Ovary (tissue), 9 donors: ENCODE measurements around the gene UGT1A4. TPM values are rescaled to one million over a fixed set of nuclear protein-coding genes. Genes with fewer than 3 reads are reported as not detected.

ENCODE experiments used
- DNase-seq, 5 donors: peaks; one replicate each; pipeline ENCODE4 v3.0.0-alpha.2; 2019 to 2020
- H3K27ac ChIP-seq, 2 donors: fragments of 200-600 bp; one replicate each; pipeline versions ENCODE4 v1.5.1 to v1.8.0; 2019 to 2022
- H3K27me3 ChIP-seq: fragments of 200-600 bp; one replicate; pipeline ENCODE4 v1.8.0; 2022
- H3K36me3 ChIP-seq: fragments of 200-600 bp; sonication (generic); one replicate; pipeline ENCODE4 v1.5.1; 2019
- H3K4me1 ChIP-seq: one replicate; pipeline ENCODE4 v1.8.1; 2013; ENCODE audit warnings: mild to moderate bottlenecking, moderate library complexity; ENCODE audit not compliant: insufficient read depth
- H3K4me3 ChIP-seq: fragments of 200-600 bp; sonication (generic); one replicate; pipeline ENCODE4 v1.5.1; 2017
- H3K9me3 ChIP-seq, 2 donors: fragments of 200-600 bp in 1 of 2; sonication (generic) in 1 of 2; one replicate each; pipeline versions ENCODE4 v1.5.1 to v1.8.1; 2013 to 2019; ENCODE audit warnings: mild to moderate bottlenecking in 1 of 2, moderate library complexity in 1 of 2
- EP300 ChIP-seq: sonication (generic); formaldehyde crosslinking; IDR thresholded peaks from one replicate; pipeline ENCODE4 v1.6.1; 2017; ENCODE audit warnings: antibody characterized with exemption
- POLR2A ChIP-seq: fragments of 450-650 bp; IDR thresholded peaks from one replicate; pipeline ENCODE4 v1.6.1; 2017; ENCODE audit warnings: antibody characterized with exemption, mild to moderate bottlenecking, moderate library complexity
- WGBS, 3 donors: extraction: QIAGEN DNeasy Blood & Tissue Kit in 1 of 3; methylation state at CpG; one replicate each; pipeline versions ENCODE4 v1.1.5 to v1.1.7; 2013 to 2017; 5-methylcytosine and 5-hydroxymethylcytosine counted together
- intact Hi-C, 4 donors: fragments of 100-400 bp; cut with DNase I; formaldehyde crosslinking; loops; one replicate each; pipeline versions ENCODE4 v1.11.0 to v1.15.1; 2022 to 2023
- polyA plus RNA-seq, 2 donors: library from polyadenylated mRNA; stranded (reverse); fragments of 200-250 nt in 1 of 2; fragments of 350-450 nt in 1 of 2; fragmentation: Illumina TruSeq in 1 of 2; extraction: RNeasy Lipid Tissue Mini Kit (QIAGEN cat#74804) in 1 of 2; gene quantifications; one replicate each; pipeline ENCODE4 v1.2.3, GENCODE V29; 2013 to 2014
- total RNA-seq, 7 donors: library from RNA; depleted of rRNA in 2 of 7; stranded (reverse); fragments of >200 nt in 2 of 7; fragmentation: NEBNext Ultra II Directional in 3 of 7; extraction: Animal tissue kit (Norgen Biotek cat#: 25700) in 3 of 7; gene quantifications; one replicate each; pipeline versions ENCODE4 v1.1.0 to v1.2.4, GENCODE V29; 2016 to 2023
- TF ChIP-seq, protein P1 (sequence below), 3 donors: fragments of 450-650 bp in 2 of 3; fragments of 200-600 bp in 1 of 3; IDR thresholded peaks; one replicate each; pipeline versions ENCODE4 v1.5.1 to v1.8.0; 2016 to 2022; ENCODE audit warnings: antibody characterized with exemption in 3 of 3, mild to moderate bottlenecking in 1 of 3
- donor health status: DM: no; HTN: no; CAD: no; lungs with moderate emphysema.
- donor health status: DM: no; HTN: no; CAD: no.
- donor health status: Bipolar disorder and iron deficiency.
- donor health status: DM: yes; HTN: yes; CAD: no.
- donor health status: DM: no; HTN: no; CAD: no.
- donor health status: DM: yes; HTN: yes; CAD: no.

Gene UGT1A4
- total and polyA plus RNA-seq, 9 donors, result 0.11 to 0.36 TPM; not detected in 7

DNA sequence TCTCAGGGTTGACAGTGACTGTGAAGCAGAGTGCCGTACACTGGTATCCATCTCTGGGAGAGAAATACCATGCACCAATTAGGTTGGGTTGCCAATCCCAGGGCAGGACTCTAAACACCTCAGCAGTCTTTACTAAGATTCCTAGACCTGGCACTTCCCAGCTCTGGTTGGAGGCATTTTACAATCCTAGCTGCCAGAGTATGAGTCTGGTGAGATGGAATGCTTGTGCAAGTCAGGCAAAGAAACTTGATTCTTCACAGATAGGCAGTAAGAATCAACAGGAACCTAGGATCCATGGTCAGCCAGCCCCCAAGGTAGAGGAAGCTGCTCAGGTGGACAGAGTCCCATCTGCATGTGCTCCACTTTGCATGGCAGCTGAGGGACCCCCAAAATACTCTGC is 11.8 kb upstream of the UGT1A4 start:
- Histone ChIP-seq H3K27me3 (no peaks in the 10 kb centered on the region), H3K4me3 (no peak overlapping the region), H3K9me3 (no peaks in the 10 kb centered on the region), H3K27ac (no peak overlapping the region), H3K36me3 (no peaks in the 10 kb centered on the region), H3K4me1 (no peaks in the 10 kb centered on the region)
- intact Hi-C loops, result no loop called here
- DNase-seq, result no peak
- 50 to 89% (median 83%) methylated on average over 1 of the region's 1 CpG for WGBS, 3 donors
- no peak for TF ChIP-seq POLR2A

DNA sequence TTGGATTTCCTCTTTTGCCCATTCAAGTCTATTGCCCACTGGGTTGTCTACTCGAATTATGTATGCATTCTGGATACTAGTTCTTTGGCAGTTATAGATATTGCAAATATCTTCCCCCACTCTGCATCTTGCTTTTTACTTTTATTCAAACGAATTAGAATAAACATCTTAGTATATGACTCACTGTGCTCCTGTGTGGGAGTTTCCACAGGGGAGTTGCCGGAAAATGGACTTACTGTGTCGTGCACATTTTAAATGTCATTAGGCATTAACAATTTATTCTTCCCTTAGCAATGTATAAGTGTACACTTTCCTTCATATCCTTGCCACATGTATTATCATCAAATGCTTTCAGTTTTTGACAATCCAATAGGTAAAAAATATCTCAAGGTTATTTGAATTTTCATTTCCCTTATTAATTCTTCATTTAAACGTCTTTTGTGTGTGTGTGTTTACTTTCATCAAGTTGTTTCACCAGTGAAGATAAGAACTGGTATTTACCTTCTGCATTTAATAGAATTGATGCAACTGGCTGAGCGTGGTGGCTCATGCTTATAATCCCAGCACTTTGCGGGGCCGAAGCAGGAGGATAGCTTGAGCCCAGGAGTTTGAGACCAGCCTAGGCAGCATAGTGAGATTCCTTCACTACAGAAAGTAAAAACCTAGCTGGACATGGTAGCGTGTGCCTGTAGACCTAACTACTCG is 10.4 kb upstream of the UGT1A4 start:
- TF ChIP-seq, protein P1, sequence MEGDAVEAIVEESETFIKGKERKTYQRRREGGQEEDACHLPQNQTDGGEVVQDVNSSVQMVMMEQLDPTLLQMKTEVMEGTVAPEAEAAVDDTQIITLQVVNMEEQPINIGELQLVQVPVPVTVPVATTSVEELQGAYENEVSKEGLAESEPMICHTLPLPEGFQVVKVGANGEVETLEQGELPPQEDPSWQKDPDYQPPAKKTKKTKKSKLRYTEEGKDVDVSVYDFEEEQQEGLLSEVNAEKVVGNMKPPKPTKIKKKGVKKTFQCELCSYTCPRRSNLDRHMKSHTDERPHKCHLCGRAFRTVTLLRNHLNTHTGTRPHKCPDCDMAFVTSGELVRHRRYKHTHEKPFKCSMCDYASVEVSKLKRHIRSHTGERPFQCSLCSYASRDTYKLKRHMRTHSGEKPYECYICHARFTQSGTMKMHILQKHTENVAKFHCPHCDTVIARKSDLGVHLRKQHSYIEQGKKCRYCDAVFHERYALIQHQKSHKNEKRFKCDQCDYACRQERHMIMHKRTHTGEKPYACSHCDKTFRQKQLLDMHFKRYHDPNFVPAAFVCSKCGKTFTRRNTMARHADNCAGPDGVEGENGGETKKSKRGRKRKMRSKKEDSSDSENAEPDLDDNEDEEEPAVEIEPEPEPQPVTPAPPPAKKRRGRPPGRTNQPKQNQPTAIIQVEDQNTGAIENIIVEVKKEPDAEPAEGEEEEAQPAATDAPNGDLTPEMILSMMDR (IDR thresholded peaks at IDR 0.05), result no peak
- TF ChIP-seq POLR2A (no peak), EP300 (no peak)
- H3K36me3 ChIP-seq, result no peaks in the 10 kb centered on the region
- DNase-seq, result no peak
- no peak overlapping the region for H3K4me3 ChIP-seq
- no peaks in the 10 kb centered on the region for H3K9me3 ChIP-seq
- WGBS, 3 donors, result 40 to 50% (median 48%) methylated on average over 10 of the region's 10 CpGs
- intact Hi-C loops, result no loop called here
- H3K4me1 ChIP-seq, result no peaks in the 10 kb centered on the region
- H3K27ac ChIP-seq, result no peak overlapping the region
- H3K27me3 ChIP-seq, result no peaks in the 10 kb centered on the region

DNA sequence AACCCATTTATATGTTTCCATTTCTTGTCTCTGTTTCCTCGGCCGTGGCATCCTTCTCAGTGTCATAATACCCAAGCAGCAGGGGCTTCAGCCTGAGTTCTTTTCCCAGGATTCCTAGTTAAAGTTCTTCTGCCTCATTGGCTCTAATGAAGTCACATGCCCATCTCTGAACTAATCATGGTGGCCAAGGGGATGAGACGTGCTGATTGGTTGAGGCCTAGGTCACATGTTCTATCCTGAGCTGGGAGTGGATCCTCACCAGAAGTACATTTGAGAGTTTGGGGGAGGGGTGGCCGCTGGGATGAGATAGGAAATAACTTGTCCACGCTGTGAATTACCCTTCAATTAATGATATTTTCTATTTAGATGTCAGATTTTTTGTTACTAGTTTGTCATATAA is 9.6 kb upstream of the UGT1A4 start:
- intact Hi-C loops, result no loop called here
- Histone ChIP-seq H3K27ac (no peak overlapping the region), H3K27me3 (no peaks in the 10 kb centered on the region), H3K4me1 (no peaks in the 10 kb centered on the region), H3K36me3 (no peaks in the 10 kb centered on the region), H3K9me3 (no peaks in the 10 kb centered on the region), H3K4me3 (no peak overlapping the region)
- TF ChIP-seq POLR2A, result no peak
- TF ChIP-seq, protein P1 (IDR thresholded peaks at IDR 0.05), result no peak
- TF ChIP-seq EP300, result no peak
- 70 to 87% (median 78%) methylated on average over 5 of the region's 5 CpGs for WGBS, 3 donors
- DNase-seq, result no peak

DNA sequence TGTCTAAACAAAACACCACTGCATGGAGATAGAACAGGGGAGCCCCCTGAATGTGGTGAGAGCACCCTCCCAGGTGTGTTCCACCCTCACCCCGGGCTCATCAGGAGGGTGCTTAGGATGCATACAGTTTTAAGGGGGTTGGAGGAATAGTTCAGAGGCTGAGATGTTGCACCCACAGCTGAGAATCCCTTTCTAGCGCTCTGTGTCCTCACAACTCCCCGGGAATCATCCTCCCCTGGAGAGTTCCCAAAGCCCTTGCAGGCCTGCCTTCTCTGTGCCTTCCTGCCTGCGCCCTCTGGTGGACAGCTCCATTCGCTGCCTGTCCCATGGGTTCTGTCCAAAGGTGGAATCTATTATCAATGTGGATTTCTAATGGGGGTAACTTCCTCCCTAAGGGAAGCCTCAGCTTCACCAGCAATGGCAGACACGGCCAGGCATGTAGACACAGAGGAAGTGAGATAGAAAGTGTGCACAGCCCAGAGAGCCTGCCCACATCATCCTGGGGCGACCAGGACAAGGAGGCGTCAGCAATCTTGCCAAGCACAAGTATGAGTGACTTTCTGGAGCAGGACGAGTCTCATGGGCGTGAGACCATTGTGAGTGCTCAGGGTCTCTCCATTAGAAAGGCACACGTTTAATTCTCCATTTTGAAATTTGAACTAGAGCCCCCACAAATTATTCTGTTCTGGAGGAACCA is 7.1 kb upstream of the UGT1A4 start:
- 35 to 39% (median 39%) methylated on average over 11 of the region's 11 CpGs for WGBS, 3 donors
- DNase-seq, result peak; percentile 23 to 71 (median 27)
- no peaks in the 10 kb centered on the region for H3K36me3 ChIP-seq
- TF ChIP-seq EP300, result no peak
- TF ChIP-seq, protein P1 (IDR thresholded peaks at IDR 0.05), result no peak
- TF ChIP-seq POLR2A, result no peak
- intact Hi-C loops, result no loop called here
- no peaks in the 10 kb centered on the region for H3K4me1 ChIP-seq
- no peaks in the 10 kb centered on the region for H3K27me3 ChIP-seq
- no peaks in the 10 kb centered on the region for H3K9me3 ChIP-seq
- H3K4me3 ChIP-seq, result no peak overlapping the region
- no peak overlapping the region for H3K27ac ChIP-seq
